Measurements from ENCODE around the gene RAP1GAP. TPM values are rescaled to one million over a fixed set of nuclear protein-coding genes. Genes with fewer than 3 reads are reported as not detected.
A peak's percentile ranks its signal among the peaks of the same experiment; 100 is the strongest.
"Not testable (repeated sequence)": the region's sequence is repeated elsewhere in the genome, so short reads cannot be mapped to it uniquely, and the experiment has no call there.

Gene RAP1GAP
- total RNA-seq, 1 experiment from 2014 or later = 0.19 TPM

DNA sequence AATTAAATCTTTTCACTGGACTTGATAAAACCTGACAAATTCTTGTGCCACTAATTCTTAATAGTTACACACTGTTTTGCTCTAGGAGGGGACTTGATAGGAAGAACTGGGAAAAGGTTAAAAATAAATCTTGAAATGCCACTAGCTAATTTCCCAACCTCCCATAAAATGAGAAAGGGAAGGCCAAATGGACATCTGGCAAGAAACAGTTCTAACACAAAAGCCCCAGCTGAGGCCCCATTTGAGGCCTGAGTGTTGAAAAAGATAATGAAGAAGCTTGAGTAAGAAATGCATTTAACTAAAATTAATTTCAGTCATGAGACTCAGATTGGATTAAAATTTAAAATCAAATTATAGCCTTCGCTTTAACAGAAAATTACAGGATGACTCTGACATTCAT, 11.2 kb upstream of the RAP1GAP start:
- no peak for DNase-seq (ENCODE audit: low read depth)

DNA sequence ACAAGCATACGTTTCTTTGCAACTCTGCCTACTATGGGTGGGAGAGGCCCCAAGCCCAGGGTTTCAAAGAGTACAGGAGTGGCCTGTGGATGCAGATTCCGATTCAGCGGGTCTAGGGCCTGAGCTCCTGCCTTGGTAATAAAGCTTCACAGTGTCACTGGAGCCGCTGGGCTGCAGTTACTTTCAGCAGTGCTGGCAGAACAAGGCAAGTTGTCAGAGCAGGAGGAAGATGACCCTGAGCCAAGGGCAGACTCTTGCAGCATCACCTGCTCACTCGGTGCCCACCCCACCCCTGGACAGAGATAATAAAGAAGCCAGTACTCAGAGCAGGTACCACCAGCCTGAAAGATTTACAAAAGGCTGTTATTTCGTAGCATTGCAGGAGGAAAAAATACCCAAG, 8.0 kb upstream of the RAP1GAP start:
- DNase-seq (ENCODE audit: low read depth) = no peak

DNA sequence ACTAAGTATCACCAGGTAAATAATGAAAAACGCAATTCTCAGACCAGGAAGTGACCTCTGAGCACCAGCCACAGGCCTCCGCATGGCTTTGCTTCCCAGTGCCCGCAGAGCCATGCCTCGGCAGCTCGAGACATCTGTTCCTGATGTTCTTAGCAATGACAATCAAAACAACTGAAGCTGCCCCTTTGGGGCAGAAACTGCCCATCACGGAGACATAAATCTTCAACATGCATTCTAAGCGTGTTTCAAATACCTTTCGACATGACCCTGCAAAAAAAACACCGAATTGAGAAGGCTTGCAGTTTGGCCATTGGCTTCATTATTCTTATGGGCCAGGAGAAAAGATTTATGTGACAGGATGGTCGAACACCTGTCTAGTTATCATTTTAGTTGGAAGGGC, 5.8 kb upstream of the RAP1GAP start:
- no peak for DNase-seq (ENCODE audit: low read depth)

DNA sequence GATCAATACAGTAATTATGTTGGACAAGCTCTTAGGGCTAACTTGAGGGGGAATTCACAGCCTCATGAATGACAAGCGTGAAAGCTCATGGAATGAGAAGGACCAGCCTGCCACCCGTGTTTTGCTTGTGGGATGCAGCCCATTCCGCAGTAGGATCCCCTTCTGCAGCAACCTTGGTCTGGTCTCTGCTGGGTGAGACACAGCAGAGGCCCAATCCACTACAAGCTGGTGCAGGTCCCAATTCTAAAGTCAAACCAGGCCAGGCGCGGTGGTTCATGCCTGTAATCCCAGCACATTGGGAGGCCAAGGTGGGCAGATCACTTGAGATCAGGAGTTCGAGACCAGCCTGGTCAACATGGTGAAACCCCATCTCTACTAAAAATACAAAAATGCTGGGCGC, 4.7 kb upstream of the RAP1GAP start:
- DNase-seq (ENCODE audit: low read depth) = not testable (repeated sequence)

DNA sequence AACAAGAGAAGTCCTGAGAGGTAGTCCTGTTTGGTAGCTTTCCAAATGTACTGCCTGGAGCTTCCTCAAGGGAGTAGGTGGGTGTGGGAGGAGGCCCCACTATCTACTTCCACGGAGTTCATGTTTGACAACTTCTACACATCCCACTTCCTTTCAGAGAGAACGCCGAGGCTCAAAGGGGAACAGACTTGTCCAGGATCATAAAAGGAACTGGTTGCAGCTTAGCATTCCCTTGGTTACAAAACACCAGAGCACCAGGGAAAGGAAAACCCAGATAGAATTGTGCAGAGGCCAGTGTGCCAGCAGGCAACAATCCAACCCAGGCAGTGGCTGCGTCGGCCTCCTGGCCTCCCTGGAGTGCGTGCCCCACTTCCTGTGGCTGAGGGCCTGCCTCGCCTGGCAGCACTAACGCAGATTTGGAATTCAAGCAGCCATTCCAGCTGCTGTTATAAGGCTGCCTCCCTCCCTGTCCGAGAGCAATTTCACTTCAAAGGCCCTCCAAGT, 4.2 kb upstream of the RAP1GAP start:
- no peak for DNase-seq (ENCODE audit: low read depth)

DNA sequence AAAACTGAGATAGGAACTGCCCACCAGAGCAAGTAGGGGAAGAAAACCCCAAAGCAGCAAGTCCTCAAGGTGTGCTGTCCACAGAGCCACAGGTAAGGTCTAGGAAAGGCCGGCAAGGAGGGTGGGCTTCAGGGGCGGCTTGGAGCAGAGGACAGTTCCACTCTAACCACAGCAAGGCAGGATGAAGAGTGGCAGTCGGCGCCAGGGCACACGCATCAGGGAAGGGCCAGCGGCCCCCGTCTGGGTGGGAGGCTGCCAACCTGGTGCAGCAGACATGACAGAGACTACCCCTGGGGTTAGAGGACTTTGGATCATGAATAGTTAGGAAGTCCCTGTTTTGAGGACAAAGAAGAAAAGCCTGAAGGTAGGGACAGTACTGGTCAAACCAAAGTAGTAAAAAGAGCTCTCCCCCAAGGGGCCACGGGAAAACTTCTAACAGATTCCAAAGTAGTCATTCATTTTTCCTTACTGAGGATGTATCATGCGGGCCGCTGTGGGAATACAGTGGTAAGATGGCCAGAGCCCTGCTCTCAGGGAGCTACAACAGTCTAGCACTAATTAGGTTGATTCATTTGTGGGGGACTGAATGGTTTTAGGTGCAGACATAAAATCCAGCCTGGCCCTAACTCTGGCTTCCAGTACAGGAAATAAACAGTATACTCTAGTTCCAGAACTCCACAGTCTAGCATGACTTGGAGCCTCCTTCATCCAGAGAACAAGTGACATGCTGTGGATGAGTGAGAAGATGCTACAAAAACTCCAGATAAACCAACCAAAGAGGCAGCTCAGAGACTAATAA, 3.5 kb upstream of the RAP1GAP start:
- DNase-seq (ENCODE audit: low read depth) = no peak

DNA sequence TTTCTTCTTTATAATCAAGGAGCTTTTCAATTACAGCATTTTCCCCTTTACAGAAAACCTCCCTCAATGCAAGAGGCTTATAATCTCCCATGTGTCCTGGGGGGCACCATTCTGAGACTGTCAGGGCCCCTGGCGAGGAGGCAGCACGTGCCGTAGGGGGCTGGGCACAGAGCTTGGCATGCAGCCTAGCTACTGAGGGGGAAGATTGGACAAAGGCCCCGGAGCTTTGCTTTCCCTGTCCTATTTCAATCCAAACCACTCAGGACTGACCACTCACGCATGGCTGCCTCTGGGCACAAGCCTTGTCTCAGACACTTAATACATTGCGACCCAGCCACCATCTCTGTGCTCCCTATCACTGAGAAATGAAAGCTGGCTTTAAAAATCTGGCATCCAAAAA, 2.8 kb upstream of the RAP1GAP start:
- no peak for DNase-seq (ENCODE audit: low read depth)

DNA sequence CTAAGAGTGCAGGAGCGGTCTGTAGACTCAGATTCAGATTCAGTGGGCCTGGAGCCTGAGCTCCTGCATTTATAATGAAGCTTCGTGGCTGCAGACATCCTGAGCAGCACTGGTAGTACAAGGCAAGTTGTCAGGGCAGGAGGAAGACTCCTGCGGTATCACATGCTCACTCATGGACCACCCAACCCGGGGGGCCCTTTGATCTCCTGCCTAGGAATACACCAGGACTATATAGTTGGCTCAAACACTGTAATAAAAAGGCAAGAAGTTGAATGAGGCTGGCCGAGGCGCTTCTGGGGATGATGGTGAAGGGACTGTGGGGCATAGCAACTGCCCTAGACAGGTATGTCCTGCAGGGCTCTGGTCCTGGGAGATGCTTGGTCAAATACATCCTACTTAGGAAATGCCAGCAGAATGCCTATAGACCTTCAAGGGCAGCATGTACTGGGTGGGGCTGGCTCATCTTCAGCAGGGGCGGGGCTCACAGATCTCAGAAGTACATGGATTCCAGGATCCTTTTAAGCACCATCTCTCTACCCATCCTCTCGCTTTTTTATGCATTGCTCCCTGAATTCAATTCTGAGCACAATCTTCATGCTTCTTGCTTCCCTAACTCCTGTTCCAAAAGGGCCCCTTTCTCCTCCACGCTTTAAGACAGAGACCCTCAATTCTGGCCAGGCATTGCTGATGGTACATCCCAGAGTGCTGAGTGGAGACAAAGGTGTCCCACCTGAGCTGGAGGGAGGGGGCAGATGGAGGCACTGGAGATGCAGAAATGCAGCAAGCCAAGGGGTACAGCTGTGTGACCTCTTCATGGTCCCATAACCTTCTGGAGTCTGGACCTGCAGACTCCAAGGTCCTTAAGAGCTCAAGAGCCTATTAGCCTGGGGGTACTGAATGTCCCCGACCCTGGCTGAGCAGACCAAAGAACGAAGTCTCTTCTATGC, 2.1 kb upstream of the RAP1GAP start:
- DNase-seq (ENCODE audit: low read depth) = no peak

DNA sequence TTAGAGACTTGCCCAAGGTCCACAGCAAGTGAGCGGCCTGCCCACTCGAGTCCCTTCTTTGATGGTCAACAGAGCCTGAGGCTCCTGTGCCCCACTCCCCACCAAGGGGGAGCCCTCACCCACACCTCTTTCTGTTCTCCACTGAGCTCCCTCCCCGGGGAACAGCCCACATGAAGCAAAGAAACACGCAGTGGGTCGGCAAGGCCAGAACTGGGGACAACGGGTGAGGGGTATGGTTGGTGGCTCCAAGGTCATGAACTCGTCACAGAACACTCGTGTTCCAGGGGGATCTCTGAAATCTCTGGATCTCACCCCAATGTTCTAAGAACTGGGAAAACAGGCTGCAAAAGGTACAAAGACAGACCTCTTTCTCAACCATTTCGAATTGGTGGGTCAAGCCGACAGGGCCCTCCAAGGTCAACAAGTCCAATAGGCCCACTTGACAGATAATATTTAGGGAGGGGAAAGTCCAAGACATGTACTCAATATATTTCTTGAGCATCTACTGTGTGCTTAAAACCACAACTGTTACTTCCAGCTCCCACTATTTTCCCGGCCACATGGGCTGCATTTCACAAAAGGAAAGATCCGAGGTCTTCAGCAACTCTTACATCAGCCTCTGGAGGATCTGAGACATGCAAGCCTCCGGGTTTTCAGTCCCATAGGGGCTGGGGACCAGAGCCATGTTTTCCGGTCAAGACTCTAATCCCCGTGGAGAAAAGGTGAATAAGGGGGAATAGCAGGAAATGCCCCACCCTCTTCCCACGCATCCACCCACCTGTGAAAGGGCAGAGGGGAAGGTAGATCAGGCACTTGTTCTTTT, 1.1 kb upstream of the RAP1GAP start:
- no peak for DNase-seq (ENCODE audit: low read depth)

DNA sequence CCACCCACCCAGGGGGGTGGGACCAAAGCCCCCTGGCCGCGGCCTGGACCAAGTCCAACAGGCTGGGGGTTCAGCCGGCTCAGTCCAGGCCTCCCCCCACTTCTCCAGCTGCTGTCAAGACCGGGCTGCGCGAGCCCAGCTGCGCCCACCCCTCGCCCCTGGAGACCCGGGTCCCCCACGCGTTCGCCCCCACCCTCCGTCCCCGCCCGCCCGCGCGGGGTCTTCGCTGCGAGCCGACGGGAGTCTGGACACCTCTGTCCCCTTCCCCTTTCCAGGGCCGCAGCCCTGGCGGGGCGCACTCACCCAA, 253 bp downstream of the RAP1GAP start:
- DNase-seq (ENCODE audit: low read depth) = no peak

DNA sequence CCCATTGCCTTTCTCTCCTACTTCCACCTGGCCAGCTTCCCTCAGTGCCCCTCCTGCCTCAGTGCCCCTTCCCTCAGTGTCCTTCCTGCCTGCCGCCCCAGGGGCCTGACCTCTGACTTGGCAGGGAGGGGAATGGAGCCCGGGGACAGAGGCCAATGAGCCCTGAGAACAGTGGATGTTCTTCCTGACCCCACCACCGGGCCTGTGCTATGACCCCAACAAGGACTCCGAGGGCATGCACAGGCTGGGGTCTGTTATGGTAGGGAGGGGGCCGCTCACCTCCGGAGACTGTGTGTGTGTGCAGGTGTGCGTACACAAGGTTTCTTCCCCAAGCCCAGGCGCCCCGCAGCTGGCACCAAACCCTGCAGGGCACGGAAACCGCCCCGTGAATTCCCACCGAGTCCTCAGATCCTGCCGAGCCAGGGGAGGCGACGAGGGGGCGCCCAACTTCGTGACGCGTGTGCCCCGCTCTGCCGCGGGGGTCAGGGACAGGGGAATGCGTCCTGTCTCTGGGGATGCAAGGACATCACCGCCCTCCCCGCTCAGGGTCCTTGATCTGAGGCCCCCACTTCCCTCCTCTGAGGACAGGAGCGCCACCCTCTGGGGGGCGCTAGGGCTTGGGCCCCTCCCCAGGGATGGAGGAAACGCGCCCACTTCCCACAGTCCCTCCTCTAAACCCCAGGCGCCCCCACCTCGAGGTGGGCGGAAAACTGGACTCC, 766 bp downstream of the RAP1GAP start:
- DNase-seq (ENCODE audit: low read depth) = no peak

DNA sequence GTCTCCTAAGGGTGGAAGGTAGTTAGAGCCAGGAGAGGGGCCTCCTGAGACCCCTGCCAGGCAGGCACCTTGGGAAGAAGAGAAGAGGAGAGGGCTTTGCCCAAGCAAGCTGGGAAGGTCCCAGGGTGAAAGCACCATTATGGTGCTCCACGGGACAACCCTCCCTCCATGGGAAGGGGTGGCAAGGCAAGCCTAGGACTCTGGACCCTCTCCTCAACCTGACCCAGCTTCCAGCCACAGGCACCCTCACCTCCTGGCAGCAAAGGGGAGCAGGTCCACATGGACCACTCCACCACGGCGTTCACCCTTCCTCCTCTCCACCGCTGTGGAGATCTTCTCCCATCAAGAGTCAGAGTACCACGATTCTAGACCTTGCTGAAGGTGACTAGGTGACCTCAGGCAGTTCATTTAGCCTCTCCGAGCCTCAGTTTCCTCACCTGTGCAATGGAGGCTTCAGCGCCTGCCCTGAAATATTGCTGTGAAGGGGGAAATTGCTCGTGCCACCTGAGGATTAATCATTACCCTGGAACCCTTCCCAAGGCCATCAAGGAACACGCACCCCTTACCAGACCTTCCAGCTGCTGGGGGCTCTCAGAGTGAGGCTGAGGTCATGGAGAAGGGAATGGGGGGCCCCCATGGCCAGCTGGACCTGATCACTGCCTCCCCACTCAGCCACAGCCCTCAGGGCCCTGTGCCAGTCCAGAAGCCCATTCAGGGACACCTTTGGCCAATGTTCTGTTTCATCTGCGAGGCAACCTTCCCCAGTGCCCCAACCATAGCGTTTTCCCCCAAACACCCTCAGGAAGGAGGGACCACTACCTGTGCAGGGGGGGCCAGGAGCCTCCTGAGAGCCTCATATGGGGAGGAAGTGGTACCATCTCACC, 1.6 kb downstream of the RAP1GAP start:
- no peak for DNase-seq (ENCODE audit: low read depth)

DNA sequence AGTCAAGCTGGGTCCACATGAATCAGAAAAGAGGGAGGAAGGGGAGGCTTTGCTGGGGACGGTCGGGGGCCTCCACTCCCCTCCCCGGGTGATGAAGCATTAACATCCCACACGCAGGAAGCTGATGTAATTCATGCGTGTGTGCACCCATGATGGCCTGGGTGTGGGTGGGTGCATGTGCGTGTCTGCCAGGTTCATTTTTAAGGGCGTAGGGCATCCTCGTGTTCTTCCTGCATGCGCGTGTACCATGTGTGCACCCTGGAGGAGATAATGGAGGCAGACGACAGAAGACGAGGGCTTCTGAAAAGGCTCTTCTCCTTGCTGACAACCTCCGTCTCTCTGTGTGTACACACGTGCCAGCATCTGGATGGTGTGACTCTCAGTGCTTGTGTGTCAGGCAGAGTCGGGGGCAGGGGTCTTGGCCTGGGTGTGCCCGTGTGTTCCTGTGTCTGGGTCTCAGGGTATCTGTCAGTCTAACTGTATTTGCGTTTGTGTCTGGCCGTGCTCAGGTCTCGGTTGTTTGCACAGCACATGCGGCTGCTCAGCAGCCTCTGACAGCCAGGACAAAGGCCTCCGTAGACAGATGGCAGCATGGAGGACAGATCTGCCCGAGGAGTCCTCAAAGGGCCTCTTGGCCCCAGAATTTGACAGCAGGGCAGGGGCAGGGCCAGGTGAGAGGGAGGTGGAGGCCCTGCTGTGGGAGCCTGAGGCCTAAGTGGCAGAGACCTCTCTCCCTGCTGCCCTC, 2.4 kb downstream of the RAP1GAP start:
- no peak for DNase-seq (ENCODE audit: low read depth)

DNA sequence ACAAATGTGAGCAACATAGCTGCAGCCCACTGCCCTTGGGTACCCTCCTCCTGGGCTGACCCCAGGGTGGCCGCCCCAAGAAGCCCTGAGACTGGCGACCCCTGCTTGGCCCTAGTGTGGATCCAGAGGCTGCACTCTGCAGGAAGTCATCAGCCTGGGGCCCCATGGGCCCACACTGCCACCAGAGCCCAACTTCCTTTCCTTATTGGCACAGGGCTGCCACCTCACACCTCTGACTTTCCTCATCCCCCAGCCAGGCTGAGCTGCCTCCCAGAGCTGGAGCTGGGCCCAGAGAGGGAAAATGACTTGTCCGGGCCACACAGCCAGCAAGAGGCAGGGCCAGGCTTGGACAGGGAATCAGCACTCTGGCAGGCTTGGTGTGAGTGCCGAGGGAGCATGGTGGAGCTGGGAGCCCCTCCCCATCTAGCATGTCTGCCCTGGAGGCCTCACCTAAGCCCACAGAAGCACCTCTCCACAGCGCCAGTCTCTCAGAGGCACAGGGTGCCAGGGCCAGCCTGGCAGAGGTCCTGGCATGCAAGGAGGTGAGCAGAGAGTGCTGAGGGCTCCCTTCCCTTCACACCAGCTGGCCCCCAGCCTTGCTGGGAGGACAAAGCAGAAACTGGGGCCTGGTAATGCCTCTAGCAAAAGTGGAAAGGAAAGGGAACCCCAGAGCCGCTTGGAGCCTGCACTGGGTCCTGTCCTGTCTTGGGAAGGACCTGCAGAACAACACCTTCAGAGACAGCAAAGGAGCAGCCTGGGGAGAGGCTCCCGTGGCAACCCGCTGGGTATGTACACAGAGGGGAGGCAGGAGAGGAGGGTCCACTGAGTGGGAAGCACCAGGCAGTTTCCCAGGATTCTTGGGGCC, 3.2 kb downstream of the RAP1GAP start:
- DNase-seq (ENCODE audit: low read depth) = peak; percentile 38

DNA sequence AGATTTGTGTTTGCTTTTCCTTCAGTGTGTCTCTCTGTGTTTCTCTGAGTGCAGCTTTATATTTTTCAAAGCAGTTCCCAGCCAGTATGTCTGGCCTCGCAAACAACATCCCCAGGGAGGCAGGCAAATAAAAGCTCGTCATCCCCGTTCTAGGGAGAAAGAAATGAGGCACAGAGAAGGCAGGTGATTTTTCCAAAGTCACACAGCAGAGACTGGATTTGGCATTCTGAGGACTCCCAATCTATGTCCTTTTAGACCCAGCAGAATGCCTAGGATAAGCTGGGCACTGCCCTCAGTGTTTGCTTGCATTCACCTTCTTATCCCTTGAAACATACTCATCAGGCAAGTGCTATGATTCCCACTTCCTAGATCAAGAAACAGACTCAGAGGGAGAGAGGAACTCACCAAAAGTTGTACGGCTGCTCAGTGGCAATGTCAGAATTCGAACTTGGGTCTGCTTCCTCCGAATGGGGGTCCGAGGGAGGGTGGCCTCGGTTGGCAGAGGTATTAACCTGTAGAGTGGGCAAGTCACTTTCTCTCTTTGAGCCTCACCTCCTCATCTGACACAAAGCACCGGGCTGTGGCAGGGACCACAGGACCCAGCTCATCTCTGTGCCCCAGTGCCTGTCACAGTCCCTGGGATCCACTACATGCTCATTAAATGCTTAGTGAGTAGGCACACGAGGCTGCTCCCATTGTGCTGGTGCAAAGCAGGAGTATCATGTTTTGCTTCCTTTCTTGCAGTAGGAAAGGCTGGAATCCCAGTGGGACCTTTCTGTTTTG, 4.2 kb downstream of the RAP1GAP start:
- DNase-seq (ENCODE audit: low read depth) = no peak

DNA sequence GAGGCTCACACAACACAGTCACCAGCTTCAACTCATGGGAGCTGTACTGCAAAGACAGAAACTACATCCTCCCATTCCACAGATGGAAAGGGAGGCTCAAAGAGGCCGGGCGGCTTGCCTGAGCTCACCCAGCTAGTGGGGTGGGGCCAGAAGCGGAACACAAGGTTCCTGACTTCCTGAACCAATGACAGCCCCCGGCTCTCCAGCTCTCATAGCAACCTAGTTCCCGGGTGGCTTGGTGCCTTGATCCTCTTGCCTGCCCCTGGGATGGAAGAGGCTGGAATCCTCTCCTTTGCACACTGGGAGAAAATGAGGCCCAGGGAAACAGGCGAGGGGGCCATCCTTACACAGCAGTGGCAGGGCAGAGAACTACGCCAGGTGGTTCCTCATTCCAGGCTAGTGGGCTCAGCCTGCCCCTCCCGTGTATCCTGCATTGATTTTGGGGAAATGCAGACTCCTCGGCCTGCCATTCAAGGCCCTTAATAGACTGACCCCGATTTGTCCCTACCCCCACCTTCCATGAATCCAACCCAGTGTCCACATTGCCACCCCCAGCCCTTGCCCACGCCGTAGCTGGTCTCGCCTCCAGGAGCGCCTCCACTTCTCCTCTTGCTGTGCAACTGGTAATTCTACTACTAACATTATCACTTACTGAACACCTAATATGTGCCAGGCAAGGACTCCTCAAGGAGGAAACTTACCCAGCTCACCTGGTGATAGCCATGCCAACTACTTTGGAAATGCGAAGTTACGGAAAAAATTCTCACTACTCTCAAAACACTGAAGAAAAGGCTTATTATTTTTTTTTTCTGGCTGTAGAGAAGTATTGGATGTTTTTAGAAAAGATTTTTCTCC, 5.0 kb downstream of the RAP1GAP start:
- no peak for DNase-seq (ENCODE audit: low read depth)

Measured in HT1080 (cell line).